Natural killer cell treated with Interleukin-12 subunit alpha and Interleukin-12 subunit beta and Interleukin-15 and Interleukin-18, amount 100 ng/mL, for 72 hours (primary cell): ENCODE measurements around the gene ZMAT3. TPM values are rescaled to one million over a fixed set of nuclear protein-coding genes. Genes with fewer than 3 reads are reported as not detected.
"Not testable (repeated sequence)": the region's sequence is repeated elsewhere in the genome, so short reads cannot be mapped to it uniquely, and the experiment has no call there.

Experiments used
- ATAC-seq, 2 donors: fragments of 150-1000 bp; cut with Tn5 transposase in 1 of 2; sonication (Bioruptor Pico), chemical (Tn5 transposase) in 1 of 2; 2 replicates each; pipeline ENCODE4 v1.10.0; 2021
- DNase-seq: peaks from one replicate; pipeline ENCODE4 v3.0.0; 2022; ENCODE audit warnings: low spot score
- H3K27ac Mint-ChIP-seq, 2 donors: 1 replicate in 1 of 2; 2 replicates in 1 of 2; pipeline ENCODE4 v1.8.0; 2022; ENCODE audit warnings: mixed read lengths in 2 of 2, mild to moderate bottlenecking in 1 of 2, moderate library complexity in 1 of 2
- H3K27me3 Mint-ChIP-seq, 2 donors: 1 replicate in 1 of 2; 2 replicates in 1 of 2; pipeline ENCODE4 v1.8.0; 2022; ENCODE audit warnings: mixed read lengths in 2 of 2
- H3K36me3 Mint-ChIP-seq: one replicate; pipeline ENCODE4 v1.8.0; 2022; ENCODE audit warnings: mixed read lengths
- H3K4me1 Mint-ChIP-seq, 2 donors: 1 replicate in 1 of 2; 2 replicates in 1 of 2; pipeline ENCODE4 v1.8.0; 2022; ENCODE audit warnings: low read depth in 2 of 2, mixed read lengths in 2 of 2, mild to moderate bottlenecking in 1 of 2
- H3K4me3 Mint-ChIP-seq: one replicate; pipeline ENCODE4 v1.8.0; 2022; ENCODE audit warnings: mixed read lengths
- H3K9me3 Mint-ChIP-seq: 2 replicates; pipeline ENCODE4 v1.8.0; 2022; ENCODE audit warnings: mixed read lengths
- total RNA-seq, 2 donors: library from RNA; stranded (reverse); gene quantifications; one replicate each; pipeline ENCODE4 v1.2.3, GENCODE V29; 2022

Gene ZMAT3
- 10 to 100 TPM; 17.4 to 28.4 TPM for total RNA-seq

- H3K4me3 Mint-ChIP-seq = peak within 1 kb of the TSS; percentile 95
- DNase-seq (peak; percentile 91), ATAC-seq (peak; percentile 95 to 96)
- H3K4me1 Mint-ChIP-seq = peaks cover 21 to 25% of the 10 kb centered on the region in 2 donors
- no peaks in the 10 kb centered on the region for H3K27me3 Mint-ChIP-seq
- H3K36me3 Mint-ChIP-seq = peaks cover 5% of the 10 kb centered on the region
- H3K27ac Mint-ChIP-seq = peak within 1 kb of the TSS; percentile 74 to 88
- no peaks in the 10 kb centered on the region for H3K9me3 Mint-ChIP-seq
Observed at GRCh38 chr3:179071323-179072099, at the start of gene ZMAT3. Gene ZMAT3, minus strand, starts transcription at chr3:179071809. Its CDS starts 4,057 bp downstream, at chr3:179067752.

- DNase-seq (no peak), ATAC-seq (no peak)
- Mint-ChIP-seq H3K36me3 (no peaks in the 10 kb centered on the region), H3K4me1 (no peaks in the 10 kb centered on the region), H3K27ac (no peak overlapping the region), H3K9me3 (no peaks in the 10 kb centered on the region), H3K4me3 (no peak overlapping the region), H3K27me3 (peaks cover 17 to 21% of the 10 kb centered on the region in 2 donors)
Observed at GRCh38 chr3:179116816-179117215, 45.2 kb upstream of the ZMAT3 start.

- not testable (repeated sequence) for H3K9me3 Mint-ChIP-seq, H3K4me1 Mint-ChIP-seq, H3K36me3 Mint-ChIP-seq, H3K4me3 Mint-ChIP-seq, DNase-seq, ATAC-seq, H3K27ac Mint-ChIP-seq
- peaks cover 21 to 28% of the 10 kb centered on the region in 2 donors for H3K27me3 Mint-ChIP-seq
Observed at GRCh38 chr3:179115444-179115843, 43.8 kb upstream of the ZMAT3 start.

- ATAC-seq (no peak), DNase-seq (no peak)
- no peak overlapping the region for H3K4me3 Mint-ChIP-seq
- no peaks in the 10 kb centered on the region for H3K4me1 Mint-ChIP-seq
- H3K36me3 Mint-ChIP-seq = no peaks in the 10 kb centered on the region
- no peaks in the 10 kb centered on the region for H3K9me3 Mint-ChIP-seq
- peaks cover 21 to 35% of the 10 kb centered on the region in 2 donors for H3K27me3 Mint-ChIP-seq
- H3K27ac Mint-ChIP-seq = no peak overlapping the region
Observed at GRCh38 chr3:179113903-179114302, 42.3 kb upstream of the ZMAT3 start.

GRCh38 chr3:179108086-179108485 is 36.5 kb upstream of the ZMAT3 start:
- no peaks in the 10 kb centered on the region for H3K4me1 Mint-ChIP-seq
- DNase-seq = no peak
- H3K27ac Mint-ChIP-seq = no peak overlapping the region
- peaks cover 24 to 29% of the 10 kb centered on the region in 2 donors for H3K27me3 Mint-ChIP-seq
- no peaks in the 10 kb centered on the region for H3K36me3 Mint-ChIP-seq
- H3K9me3 Mint-ChIP-seq = no peaks in the 10 kb centered on the region
- no peak overlapping the region for H3K4me3 Mint-ChIP-seq
- no peak for ATAC-seq

- ATAC-seq (no peak), DNase-seq (no peak)
- no peak overlapping the region for H3K4me3 Mint-ChIP-seq
- H3K36me3 Mint-ChIP-seq = no peaks in the 10 kb centered on the region
- no peaks in the 10 kb centered on the region for H3K9me3 Mint-ChIP-seq
- no peaks in the 10 kb centered on the region for H3K4me1 Mint-ChIP-seq
- peaks cover 23 to 25% of the 10 kb centered on the region in 2 donors for H3K27me3 Mint-ChIP-seq
- H3K27ac Mint-ChIP-seq = no peak overlapping the region
Observed at GRCh38 chr3:179107617-179108016, 36.0 kb upstream of the ZMAT3 start.

- Mint-ChIP-seq H3K27ac (no peak overlapping the region), H3K9me3 (no peaks in the 10 kb centered on the region), H3K27me3 (peaks cover 20 to 27% of the 10 kb centered on the region in 2 donors), H3K4me3 (no peak overlapping the region), H3K4me1 (no peaks in the 10 kb centered on the region), H3K36me3 (no peaks in the 10 kb centered on the region)
- DNase-seq = no peak
- no peak for ATAC-seq
Observed at GRCh38 chr3:179105881-179106280, 34.3 kb upstream of the ZMAT3 start.

GRCh38 chr3:179100652-179101051 is 29.0 kb upstream of the ZMAT3 start:
- H3K36me3 Mint-ChIP-seq = no peaks in the 10 kb centered on the region
- H3K4me1 Mint-ChIP-seq = no peaks in the 10 kb centered on the region
- ATAC-seq (no peak), DNase-seq (no peak)
- H3K27ac Mint-ChIP-seq = no peak overlapping the region
- H3K27me3 Mint-ChIP-seq = peaks cover 5 to 21% of the 10 kb centered on the region in 2 donors
- H3K4me3 Mint-ChIP-seq = no peak overlapping the region
- H3K9me3 Mint-ChIP-seq = no peaks in the 10 kb centered on the region

GRCh38 chr3:179098388-179099077 is 26.9 kb upstream of the ZMAT3 start:
- H3K4me3 Mint-ChIP-seq = no peak overlapping the region
- no peaks in the 10 kb centered on the region for H3K9me3 Mint-ChIP-seq
- peaks cover 12 to 26% of the 10 kb centered on the region in 2 donors for H3K27me3 Mint-ChIP-seq
- DNase-seq (no peak), ATAC-seq (no peak)
- no peaks in the 10 kb centered on the region for H3K36me3 Mint-ChIP-seq
- H3K4me1 Mint-ChIP-seq = no peaks in the 10 kb centered on the region
- H3K27ac Mint-ChIP-seq = no peak overlapping the region

- ATAC-seq (no peak), DNase-seq (no peak)
- H3K9me3 Mint-ChIP-seq = no peaks in the 10 kb centered on the region
- H3K4me1 Mint-ChIP-seq = peaks cover 0 to 4% of the 10 kb centered on the region in 2 donors
- peaks cover 7 to 21% of the 10 kb centered on the region in 2 donors for H3K27me3 Mint-ChIP-seq
- no peak overlapping the region for H3K4me3 Mint-ChIP-seq
- H3K36me3 Mint-ChIP-seq = no peaks in the 10 kb centered on the region
- no peak overlapping the region for H3K27ac Mint-ChIP-seq
Observed at GRCh38 chr3:179093807-179094206, 22.2 kb upstream of the ZMAT3 start.

GRCh38 chr3:179091113-179091512 is 19.5 kb upstream of the ZMAT3 start:
- Mint-ChIP-seq H3K4me1 (peaks cover 0 to 4% of the 10 kb centered on the region in 2 donors), H3K4me3 (no peak overlapping the region), H3K9me3 (no peaks in the 10 kb centered on the region), H3K27me3 (peaks cover 7 to 15% of the 10 kb centered on the region in 2 donors), H3K27ac (no peak overlapping the region), H3K36me3 (no peaks in the 10 kb centered on the region)
- no peak for ATAC-seq
- DNase-seq = no peak

- Mint-ChIP-seq H3K4me3 (no peak overlapping the region), H3K9me3 (no peaks in the 10 kb centered on the region), H3K27me3 (peaks cover 0 to 10% of the 10 kb centered on the region in 2 donors), H3K27ac (no peak overlapping the region), H3K4me1 (peaks cover 0 to 4% of the 10 kb centered on the region in 2 donors), H3K36me3 (no peaks in the 10 kb centered on the region)
- ATAC-seq = no peak
- no peak for DNase-seq
Observed at GRCh38 chr3:179088306-179088705, 16.7 kb upstream of the ZMAT3 start.

- DNase-seq (no peak), ATAC-seq (no peak)
- Mint-ChIP-seq H3K36me3 (no peaks in the 10 kb centered on the region), H3K4me1 (peaks cover 4 to 8% of the 10 kb centered on the region in 2 donors), H3K27ac (no peak overlapping the region), H3K27me3 (peaks cover 4 to 8% of the 10 kb centered on the region in 2 donors), H3K4me3 (no peak overlapping the region), H3K9me3 (no peaks in the 10 kb centered on the region)
Observed at GRCh38 chr3:179083977-179084376, 12.4 kb upstream of the ZMAT3 start.

- Mint-ChIP-seq H3K9me3 (no peaks in the 10 kb centered on the region), H3K4me1 (peaks cover 4 to 8% of the 10 kb centered on the region in 2 donors)
- no peak for ATAC-seq
Observed at GRCh38 chr3:179082416-179082815, 10.8 kb upstream of the ZMAT3 start.

More at GRCh38 chr3:179082416-179082815, 10.8 kb upstream of the ZMAT3 start:
- Mint-ChIP-seq H3K36me3 (no peaks in the 10 kb centered on the region), H3K4me3 (no peak overlapping the region), H3K27ac (no peak overlapping the region), H3K27me3 (peaks cover 4 to 8% of the 10 kb centered on the region in 2 donors)
- no peak for DNase-seq
